Osteoblast (primary cell): ENCODE results near the gene PIK3R5. TPM values are rescaled to one million over a fixed set of nuclear protein-coding genes. Genes with fewer than 3 reads are reported as not detected.

Experiments
- DNase-seq: peaks from one replicate; pipeline ENCODE4 v3.0.0; 2011; ENCODE audit warnings: low spot score, mixed read lengths; ENCODE audit not compliant: insufficient read length; ENCODE audit errors: missing footprints
- H2AFZ ChIP-seq: 2 replicates; pipeline ENCODE4 v1.6.0; 2011; ENCODE audit warnings: mild to moderate bottlenecking, low read length
- H3K27ac ChIP-seq: 2 replicates; pipeline ENCODE4 v1.5.1; 2011; ENCODE audit warnings: mild to moderate bottlenecking, low read depth, low read length, moderate library complexity
- H3K27me3 ChIP-seq: 2 replicates; pipeline ENCODE4 v1.6.0; 2012; ENCODE audit warnings: mild to moderate bottlenecking, control low read depth, inconsistent platforms, low read length, moderate library complexity; ENCODE audit not compliant: insufficient read depth
- H3K36me3 ChIP-seq: 2 replicates; pipeline ENCODE4 v1.5.1; 2011; ENCODE audit warnings: mild to moderate bottlenecking, low read length, control low read depth, moderate library complexity; ENCODE audit not compliant: insufficient read depth
- H3K4me1 ChIP-seq: 2 replicates; pipeline ENCODE4 v1.5.1; 2011; ENCODE audit warnings: mild to moderate bottlenecking, low read length, control low read depth, moderate library complexity; ENCODE audit not compliant: insufficient read depth
- H3K4me2 ChIP-seq: 2 replicates; pipeline ENCODE4 v1.6.0; 2011; ENCODE audit warnings: mild to moderate bottlenecking, low read length; ENCODE audit not compliant: insufficient read depth
- H3K4me3 ChIP-seq: fragments of 200-600 bp; sonication (generic); 3 replicates; pipeline ENCODE4 v1.5.1; 2012; ENCODE audit warnings: mild to moderate bottlenecking, low read length, inconsistent platforms; ENCODE audit not compliant: insufficient read depth
- H3K79me2 ChIP-seq: 2 replicates; pipeline ENCODE4 v1.6.0; 2012; ENCODE audit warnings: mild to moderate bottlenecking, low read length, control low read depth, inconsistent platforms; ENCODE audit not compliant: insufficient read depth
- H3K9me3 ChIP-seq: 2 replicates; pipeline ENCODE4 v1.5.1; 2011; ENCODE audit warnings: low read depth, low read length, control low read depth
- H4K20me1 ChIP-seq: 2 replicates; pipeline ENCODE4 v1.6.0; 2012; ENCODE audit warnings: mild to moderate bottlenecking, low read length, control low read depth; ENCODE audit not compliant: insufficient read depth
- CTCF ChIP-seq: IDR thresholded peaks from 2 replicates; pipeline ENCODE4 v1.5.1; 2011; ENCODE audit warnings: mild to moderate bottlenecking, low read depth, low read length, moderate library complexity; ENCODE audit errors: extremely low read depth
- total RNA-seq: library from RNA; depleted of rRNA; stranded (reverse); fragments of >200 nt; gene quantifications from 2 replicates; pipeline ENCODE4 v1.2.3, GENCODE V29; 2012

The PIK3R5 gene
- total RNA-seq, 1 donor = 0.36 TPM

DNA sequence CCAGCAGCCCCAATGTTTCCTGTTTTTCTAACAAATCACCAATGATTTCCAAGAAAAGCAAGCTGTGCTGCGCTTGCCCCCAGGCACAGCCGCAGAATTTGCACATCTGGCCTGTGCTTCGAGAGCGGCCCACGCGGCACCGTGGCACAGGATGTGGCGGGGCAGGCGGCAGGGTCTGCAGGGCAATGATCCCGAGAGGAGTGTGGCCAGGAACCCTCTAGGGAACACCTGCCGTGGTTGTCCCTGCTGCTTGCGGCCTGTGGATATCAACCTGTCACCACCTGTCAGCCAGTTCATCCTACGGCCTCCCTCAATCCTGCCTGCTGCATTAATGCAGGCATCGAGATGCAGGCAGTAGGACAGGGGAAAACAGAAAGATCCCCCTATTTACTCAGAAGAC, 24.0 kb downstream of the PIK3R5 start:
- H3K4me1 ChIP-seq = no peaks in the 10 kb centered on the region
- no peaks in the 10 kb centered on the region for H3K36me3 ChIP-seq
- no peak overlapping the region for H3K27ac ChIP-seq
- no peaks in the 10 kb centered on the region for H3K79me2 ChIP-seq
- H3K4me2 ChIP-seq = no peak overlapping the region
- no peaks in the 10 kb centered on the region for H4K20me1 ChIP-seq
- no peak for DNase-seq
- no peak overlapping the region for H2AFZ ChIP-seq
- no peak overlapping the region for H3K4me3 ChIP-seq
- no peaks in the 10 kb centered on the region for H3K27me3 ChIP-seq
- no peaks in the 10 kb centered on the region for H3K9me3 ChIP-seq
- TF ChIP-seq CTCF = no peak

DNA sequence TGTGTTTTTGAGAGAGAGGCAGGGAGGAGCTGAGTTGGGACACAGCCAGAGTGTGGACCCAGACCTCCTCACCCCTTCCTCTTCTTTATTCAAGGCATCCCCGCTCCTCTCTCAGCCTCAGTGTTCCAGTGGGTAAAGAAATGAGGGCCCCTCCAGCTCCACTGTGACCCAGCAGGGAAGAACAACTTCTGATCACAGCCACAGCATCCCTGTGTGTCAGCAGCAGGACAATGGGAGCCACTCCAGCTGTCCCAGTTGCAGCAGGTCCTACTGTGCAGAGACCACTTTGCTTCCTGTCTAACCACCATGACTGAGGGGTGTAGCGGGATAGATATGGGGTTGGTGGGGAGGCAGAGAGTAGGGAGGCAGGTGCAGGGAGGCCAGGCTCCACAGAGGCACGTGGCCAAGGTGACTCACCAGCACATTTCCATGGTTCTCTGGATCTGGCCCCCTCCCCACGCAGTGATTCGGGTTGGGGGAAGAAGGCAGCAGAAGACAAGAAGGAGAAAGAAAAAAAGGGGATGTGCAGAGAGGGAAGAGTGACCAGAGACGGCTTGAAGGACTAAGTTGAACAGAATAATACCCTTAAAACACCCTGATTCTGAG, 24.5 kb downstream of the PIK3R5 start:
- H3K27ac ChIP-seq = no peak overlapping the region
- H4K20me1 ChIP-seq = no peaks in the 10 kb centered on the region
- H3K4me1 ChIP-seq = no peaks in the 10 kb centered on the region
- H3K4me3 ChIP-seq = no peak overlapping the region
- no peak overlapping the region for H3K4me2 ChIP-seq
- no peak for TF ChIP-seq CTCF
- H3K27me3 ChIP-seq = no peaks in the 10 kb centered on the region
- peak; percentile 42 for DNase-seq
- no peaks in the 10 kb centered on the region for H3K36me3 ChIP-seq
- H3K79me2 ChIP-seq = no peaks in the 10 kb centered on the region
- no peaks in the 10 kb centered on the region for H3K9me3 ChIP-seq
- H2AFZ ChIP-seq = no peak overlapping the region

- Histone ChIP-seq H3K36me3 (no peaks in the 10 kb centered on the region), H2AFZ (no peak overlapping the region), H3K9me3 (no peaks in the 10 kb centered on the region), H3K79me2 (no peaks in the 10 kb centered on the region), H3K4me3 (no peak overlapping the region), H3K4me1 (no peaks in the 10 kb centered on the region), H3K4me2 (no peak overlapping the region), H4K20me1 (no peaks in the 10 kb centered on the region), H3K27ac (no peak overlapping the region), H3K27me3 (no peaks in the 10 kb centered on the region)
- no peak for TF ChIP-seq CTCF
- DNase-seq = no peak
Measured at GRCh38 chr17:8939496-8940334, 25.8 kb downstream of the PIK3R5 start.

DNA sequence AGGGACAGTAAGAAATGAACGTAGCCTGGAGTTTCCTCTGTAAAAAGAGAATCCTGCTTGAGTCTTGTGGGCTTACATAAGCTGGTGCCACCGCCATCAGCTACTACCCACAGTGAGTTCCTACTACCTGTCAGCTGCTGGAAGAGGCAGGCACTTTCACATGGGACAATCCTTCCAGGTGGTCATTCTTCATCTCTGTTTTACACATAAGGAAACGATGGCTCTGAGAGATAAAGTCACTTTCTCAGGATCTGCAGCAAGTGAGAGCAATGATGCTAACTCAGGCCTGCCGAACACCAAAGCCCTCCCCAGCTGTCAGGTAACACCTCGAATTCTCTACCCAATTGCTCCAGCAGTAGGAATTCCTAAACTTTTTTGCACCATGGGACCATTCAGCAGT, 26.6 kb downstream of the PIK3R5 start:
- Histone ChIP-seq H3K4me3 (no peak overlapping the region), H4K20me1 (no peaks in the 10 kb centered on the region), H3K36me3 (no peaks in the 10 kb centered on the region), H3K9me3 (no peaks in the 10 kb centered on the region), H3K4me2 (no peak overlapping the region), H3K79me2 (no peaks in the 10 kb centered on the region), H2AFZ (no peak overlapping the region), H3K27ac (no peak overlapping the region), H3K4me1 (no peaks in the 10 kb centered on the region), H3K27me3 (no peaks in the 10 kb centered on the region)
- no peak for DNase-seq
- TF ChIP-seq CTCF = no peak
